CD4-positive, alpha-beta T cell (primary cell): ENCODE measurements around the gene WWOX. TPM values are rescaled to one million over a fixed set of nuclear protein-coding genes. Genes with fewer than 3 reads are reported as not detected.

ENCODE experiments used
- ATAC-seq: fragments of 200-7000 bp; cut with Tn5 transposase; one replicate; pipeline ENCODE4 v1.10.0; 2022; ENCODE audit warnings: mild to moderate bottlenecking; ENCODE audit not compliant: poor library complexity
- CTCF ChIA-PET: fragments of 350-600 bp; sonication (Branson Sonifier 250); formaldehyde crosslinking; loops from one replicate; lab custom pipeline; 2021; ENCODE audit warnings: antibody characterized with exemption, inconsistent platforms; lab: Charles Lee
- POLR2A ChIA-PET: fragments of 350-600 bp; sonication (Branson Sonifier 250); formaldehyde crosslinking; loops from one replicate; lab custom pipeline; 2021; ENCODE audit warnings: antibody characterized with exemption, inconsistent platforms; lab: Charles Lee
- DNase-seq, 14 experiments: peaks; one replicate each; pipeline ENCODE4 v3.0.0-alpha.2; 2013 to 2020; ENCODE audit warnings: mixed read lengths in 2 of 14
- H3K27ac ChIP-seq, 2 donors: one replicate each; pipeline versions ENCODE4 v1.5.1 to v1.7.0; 2013; ENCODE audit warnings: low read length in 2 of 2, low read depth in 1 of 2, mild to moderate bottlenecking in 1 of 2
- H3K27me3 ChIP-seq, 2 experiments: 1 replicate in 1 of 2; 2 replicates in 1 of 2; pipeline versions ENCODE4 v1.6.1 to v1.7.0; 2013; ENCODE audit warnings: low read length in 2 of 2, control low read depth in 1 of 2, mild to moderate bottlenecking in 1 of 2, moderate library complexity in 1 of 2; ENCODE audit not compliant: insufficient read depth in 2 of 2, control insufficient read depth in 1 of 2
- H3K36me3 ChIP-seq: one replicate; pipeline ENCODE4 v1.6.1; 2013; ENCODE audit warnings: low read length, control low read depth; ENCODE audit not compliant: insufficient read depth
- H3K4me1 ChIP-seq: one replicate; pipeline ENCODE4 v1.6.1; 2013; ENCODE audit warnings: low read length, control low read depth; ENCODE audit not compliant: insufficient read depth
- H3K4me3 ChIP-seq: one replicate; pipeline ENCODE4 v1.5.1; 2013; ENCODE audit warnings: mild to moderate bottlenecking, low read length, moderate library complexity
- H3K9me3 ChIP-seq, 2 experiments: 1 replicate in 1 of 2; 2 replicates in 1 of 2; pipeline versions ENCODE4 v1.6.1 to v1.7.0; 2013; ENCODE audit warnings: low read length in 2 of 2, mild to moderate bottlenecking in 2 of 2, control low read depth in 1 of 2, moderate library complexity in 1 of 2; ENCODE audit not compliant: control insufficient read depth in 1 of 2, insufficient read depth in 1 of 2
- H3K27ac Mint-ChIP-seq: one replicate; pipeline ENCODE4 v1.8.0; 2020; ENCODE audit warnings: mixed read lengths
- H3K27me3 Mint-ChIP-seq: one replicate; pipeline ENCODE4 v1.8.0; 2021; ENCODE audit warnings: mixed read lengths
- H3K36me3 Mint-ChIP-seq: one replicate; pipeline ENCODE4 v1.8.0; 2021; ENCODE audit warnings: low read depth, mixed read lengths
- H3K4me1 Mint-ChIP-seq: one replicate; pipeline ENCODE4 v1.8.0; 2021; ENCODE audit warnings: low read depth, mixed read lengths
- H3K4me3 Mint-ChIP-seq: one replicate; pipeline ENCODE4 v1.8.0; 2020; ENCODE audit warnings: mild to moderate bottlenecking, mixed read lengths
- H3K9me3 Mint-ChIP-seq: one replicate; pipeline ENCODE4 v1.8.0; 2020; ENCODE audit warnings: mixed read lengths
- CTCF ChIP-seq: fragments of 200-600 bp; IDR thresholded peaks from one replicate; pipeline ENCODE4 v1.8.0; 2022; ENCODE audit warnings: antibody characterized with exemption, mild to moderate bottlenecking
- intact Hi-C, 2 experiments: fragments of 100-400 bp; cut with DNase I in 1 of 2; cut with micrococcal nuclease in 1 of 2; formaldehyde crosslinking; loops; one replicate each; pipeline versions ENCODE4 v1.15.1 to v1.9.0; 2023 to 2025; cut with DNase I, micrococcal nuclease
- total RNA-seq, 174 experiments: library from RNA in 2 of 174; stranded (reverse) in 2 of 174; gene quantifications; one replicate each; pipeline ENCODE4 v1.2.3 and lab custom pipeline; 2021 to 2026

WWOX gene
- total RNA-seq, 2 experiments from 2014 or later: 19.3 to 21.7 TPM

DNA sequence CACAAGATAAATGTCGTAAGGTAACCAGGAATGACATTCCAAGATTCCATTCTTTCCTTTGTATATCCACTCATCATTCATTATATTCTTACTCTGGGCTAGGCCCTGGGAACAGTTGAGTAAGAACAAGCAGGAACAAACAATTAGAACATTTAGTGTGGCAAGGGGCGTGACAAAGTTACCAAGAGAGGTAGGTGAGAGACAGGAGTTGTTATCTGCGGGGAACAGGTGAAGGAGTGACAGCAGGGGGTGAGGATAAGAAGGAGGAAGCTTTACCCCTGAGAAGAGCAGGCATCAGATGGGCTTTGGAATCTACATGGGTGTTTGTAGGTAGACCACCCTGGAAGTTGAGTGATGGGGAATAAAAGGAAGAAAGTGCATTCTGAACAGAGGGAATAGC lies 568.9 kb downstream of the WWOX start:
- Mint-ChIP-seq H3K27ac (no peak overlapping the region), H3K36me3 (no peaks in the 10 kb centered on the region), H3K4me1 (no peaks in the 10 kb centered on the region), H3K4me3 (no peak overlapping the region), H3K9me3 (no peaks in the 10 kb centered on the region), H3K27me3 (no peaks in the 10 kb centered on the region)
- intact Hi-C loops: no loop called here
- Histone ChIP-seq H3K27ac (no peak overlapping the region), H3K9me3 (no peaks in the 10 kb centered on the region), H3K4me1 (no peaks in the 10 kb centered on the region), H3K36me3 (no peaks in the 10 kb centered on the region), H3K27me3 (no peaks in the 10 kb centered on the region), H3K4me3 (no peak overlapping the region)
- ChIA-PET CTCF (no interaction called here), POLR2A (no interaction called here)
- ATAC-seq: no peak
- DNase-seq: no peak
- TF ChIP-seq CTCF: no peak

DNA sequence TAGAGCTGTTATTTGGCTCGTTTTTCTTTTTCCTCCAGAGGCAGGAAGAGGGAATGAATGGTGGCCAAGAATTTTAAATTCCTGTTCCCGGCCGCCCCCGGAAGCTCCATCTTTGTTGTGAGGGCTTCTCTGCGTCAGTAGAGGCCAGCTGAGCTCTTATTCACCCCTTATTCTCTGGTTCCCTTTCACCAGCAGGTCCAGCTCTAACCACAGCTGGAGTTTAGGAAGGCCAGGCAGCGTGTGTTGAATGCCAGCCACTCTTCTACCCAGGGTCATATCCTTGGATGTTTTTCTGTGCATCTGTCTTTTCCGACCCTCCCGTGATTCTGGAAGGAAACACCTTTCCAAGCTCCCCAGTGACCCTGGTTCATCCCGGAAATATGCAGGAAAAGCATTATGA lies 570.5 kb downstream of the WWOX start:
- H3K27ac Mint-ChIP-seq: no peak overlapping the region
- H3K27me3 Mint-ChIP-seq: no peaks in the 10 kb centered on the region
- intact Hi-C loops: no loop called here
- H3K4me3 Mint-ChIP-seq: no peak overlapping the region
- no peaks in the 10 kb centered on the region for H3K4me1 Mint-ChIP-seq
- DNase-seq: no peak
- H3K27ac ChIP-seq: no peak overlapping the region
- ATAC-seq: no peak
- H3K36me3 ChIP-seq: no peaks in the 10 kb centered on the region
- no peaks in the 10 kb centered on the region for H3K27me3 ChIP-seq
- H3K4me1 ChIP-seq: no peaks in the 10 kb centered on the region
- H3K9me3 Mint-ChIP-seq: no peaks in the 10 kb centered on the region
- H3K36me3 Mint-ChIP-seq: no peaks in the 10 kb centered on the region
- ChIA-PET POLR2A (no interaction called here), CTCF (no interaction called here)
- no peak overlapping the region for H3K4me3 ChIP-seq
- TF ChIP-seq CTCF: no peak
- no peaks in the 10 kb centered on the region for H3K9me3 ChIP-seq

DNA sequence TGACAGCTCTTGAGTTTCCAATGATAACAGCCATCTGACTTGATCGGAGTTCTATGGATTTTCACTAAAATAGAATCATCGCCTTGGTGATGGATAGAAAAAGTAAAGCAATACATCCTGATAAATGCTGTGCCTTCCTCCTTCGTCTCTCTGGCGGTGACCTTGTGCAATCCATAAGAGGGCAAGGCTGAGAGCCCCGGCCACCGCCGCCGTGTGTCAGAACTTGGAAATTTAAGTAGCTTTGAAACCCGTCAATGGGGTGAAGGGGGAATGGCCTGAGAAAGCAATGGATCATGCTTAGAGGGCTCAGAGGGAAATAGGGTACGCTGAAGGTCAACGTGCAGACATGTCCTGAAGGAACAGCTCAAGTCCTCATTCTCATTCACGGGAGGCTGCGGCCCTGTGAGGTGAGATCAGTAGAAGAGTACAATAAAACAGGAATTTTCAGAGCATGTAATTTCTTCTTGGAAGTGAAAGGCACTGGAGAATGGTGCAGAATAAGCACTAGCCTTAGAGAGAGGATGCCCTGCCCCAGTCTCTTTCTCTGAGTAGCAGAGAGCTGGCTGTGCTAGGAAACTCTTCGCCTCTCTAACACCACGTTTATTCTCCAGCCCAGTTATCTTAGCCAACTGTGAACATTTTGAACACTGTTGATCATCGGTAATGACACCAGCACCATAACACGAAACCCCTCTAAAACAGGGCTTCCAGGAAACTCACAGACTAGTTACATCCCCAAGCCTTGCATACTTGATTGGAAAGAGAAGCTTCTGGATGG lies 573.5 kb downstream of the WWOX start:
- Mint-ChIP-seq H3K4me1 (no peaks in the 10 kb centered on the region), H3K27ac (no peak overlapping the region), H3K9me3 (no peaks in the 10 kb centered on the region), H3K27me3 (no peaks in the 10 kb centered on the region), H3K36me3 (no peaks in the 10 kb centered on the region), H3K4me3 (no peak overlapping the region)
- DNase-seq (no peak), ATAC-seq (no peak)
- Histone ChIP-seq H3K36me3 (no peaks in the 10 kb centered on the region), H3K9me3 (no peaks in the 10 kb centered on the region), H3K27me3 (no peaks in the 10 kb centered on the region), H3K27ac (no peak overlapping the region), H3K4me1 (no peaks in the 10 kb centered on the region), H3K4me3 (no peak overlapping the region)
- ChIA-PET CTCF (interaction anchor here (1.2 kb wide), 1 partner anchor 18 kb away, joined by 3 read pairs; no protein-coding TSS in a partner anchor), POLR2A (no interaction called here)
- TF ChIP-seq CTCF: no peak
- intact Hi-C loops: no loop called here
